ENCODE results near the gene FLVCR2.

DNA sequence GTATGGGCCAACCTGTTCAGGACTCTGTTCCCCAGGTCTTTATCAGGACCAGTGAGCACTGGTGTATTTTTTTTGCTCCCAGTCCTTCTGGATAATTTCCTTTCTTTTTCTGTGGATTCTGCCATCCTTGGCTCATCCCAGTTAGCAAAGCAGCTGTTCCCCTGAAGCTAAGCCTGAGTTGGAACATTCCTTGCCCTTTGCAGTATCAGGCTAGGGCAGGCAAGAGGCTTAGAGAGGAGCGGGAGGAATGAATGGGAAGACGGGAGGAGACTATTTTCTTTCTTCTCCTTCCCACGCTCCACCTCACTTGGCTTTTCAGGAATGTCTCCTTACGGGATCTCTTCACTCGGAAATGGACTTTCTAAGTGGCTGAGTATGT is 53.0 kb downstream of the FLVCR2 start:
- no peak for TF ChIP-seq EZH2 (IDR thresholded peaks at IDR 0.05; ENCODE audit: low read length, missing control alignments)
- TF ChIP-seq, protein P1, sequence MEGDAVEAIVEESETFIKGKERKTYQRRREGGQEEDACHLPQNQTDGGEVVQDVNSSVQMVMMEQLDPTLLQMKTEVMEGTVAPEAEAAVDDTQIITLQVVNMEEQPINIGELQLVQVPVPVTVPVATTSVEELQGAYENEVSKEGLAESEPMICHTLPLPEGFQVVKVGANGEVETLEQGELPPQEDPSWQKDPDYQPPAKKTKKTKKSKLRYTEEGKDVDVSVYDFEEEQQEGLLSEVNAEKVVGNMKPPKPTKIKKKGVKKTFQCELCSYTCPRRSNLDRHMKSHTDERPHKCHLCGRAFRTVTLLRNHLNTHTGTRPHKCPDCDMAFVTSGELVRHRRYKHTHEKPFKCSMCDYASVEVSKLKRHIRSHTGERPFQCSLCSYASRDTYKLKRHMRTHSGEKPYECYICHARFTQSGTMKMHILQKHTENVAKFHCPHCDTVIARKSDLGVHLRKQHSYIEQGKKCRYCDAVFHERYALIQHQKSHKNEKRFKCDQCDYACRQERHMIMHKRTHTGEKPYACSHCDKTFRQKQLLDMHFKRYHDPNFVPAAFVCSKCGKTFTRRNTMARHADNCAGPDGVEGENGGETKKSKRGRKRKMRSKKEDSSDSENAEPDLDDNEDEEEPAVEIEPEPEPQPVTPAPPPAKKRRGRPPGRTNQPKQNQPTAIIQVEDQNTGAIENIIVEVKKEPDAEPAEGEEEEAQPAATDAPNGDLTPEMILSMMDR (conservative IDR thresholded peaks at IDR 0.05 in 1 of 2, IDR thresholded peaks at IDR 0.05 in 1 of 2; ENCODE audit: low read depth in 1 of 2, low read length in 2 of 2): no peak

Measured in fibroblast of lung (primary cell).